HepG2 (cell line): ENCODE measurements around the gene SGPL1. TPM values are rescaled to one million over a fixed set of nuclear protein-coding genes. Genes with fewer than 3 reads are reported as not detected.

Experiments used
- ARID2 ChIP-seq: sonication (generic); formaldehyde crosslinking; IDR thresholded peaks from 2 replicates; pipeline ENCODE4 v1.8.1; 2022; ENCODE audit warnings: mild to moderate bottlenecking, missing genetic modification reagents, borderline replicate concordance
- GATAD1 ChIP-seq: IDR thresholded peaks from 2 replicates; pipeline ENCODE4 v1.6.1; 2016; ENCODE audit warnings: missing genetic modification reagents, missing compliant biosample characterization
- MXI1 ChIP-seq: IDR thresholded peaks from 3 replicates; pipeline ENCODE4 v1.6.1; 2012; ENCODE audit warnings: low read depth, low read length, inconsistent platforms, borderline replicate concordance
- NR1H2 ChIP-seq: sonication (generic); formaldehyde crosslinking; IDR thresholded peaks from 2 replicates; pipeline ENCODE4 v1.8.1; 2022; ENCODE audit warnings: low read depth, missing genetic modification reagents, borderline replicate concordance
- PLRG1 ChIP-seq: fragments of 450-650 bp; conservative IDR thresholded peaks from 2 replicates; pipeline ENCODE4 v1.6.1; 2016
- POLR2A ChIP-seq, 2 experiments: IDR thresholded peaks; 2 replicates each; pipeline ENCODE4 v1.6.1; 2011; ENCODE audit warnings: low read depth in 2 of 2, low read length in 2 of 2, mild to moderate bottlenecking in 1 of 2, moderate library complexity in 1 of 2; ENCODE audit not compliant: insufficient read depth in 1 of 2
- POLR2AphosphoS2 ChIP-seq: IDR thresholded peaks from 2 replicates; pipeline ENCODE4 v1.6.1; 2011; ENCODE audit warnings: low read depth, low read length, improper control_type of control experiment
- REPIN1 ChIP-seq: sonication (generic); formaldehyde crosslinking; IDR thresholded peaks from 2 replicates; pipeline ENCODE4 v1.8.0; 2022; ENCODE audit warnings: missing genetic modification reagents, low read depth, mild to moderate bottlenecking, borderline replicate concordance
- SKI ChIP-seq: fragments of 450-650 bp; IDR thresholded peaks from one replicate; pipeline ENCODE4 v1.6.1; 2018; ENCODE audit warnings: mild to moderate bottlenecking; ENCODE audit not compliant: partially characterized antibody
- SRF ChIP-seq: IDR thresholded peaks from 2 replicates; pipeline ENCODE4 v1.6.1; 2011; ENCODE audit warnings: mild to moderate bottlenecking, low read depth, low read length, moderate library complexity
- SRSF9 ChIP-seq: fragments of 200-400 bp; formaldehyde crosslinking; IDR thresholded peaks from 2 replicates; pipeline ENCODE4 v1.6.1; 2018; ENCODE audit warnings: borderline replicate concordance, mild to moderate bottlenecking, low read depth, low read length; ENCODE audit not compliant: insufficient read depth, poor library complexity, severe bottlenecking
- ZFP82 ChIP-seq: sonication (generic); formaldehyde crosslinking; IDR thresholded peaks from 2 replicates; pipeline ENCODE4 v1.5.1; 2020; ENCODE audit warnings: mild to moderate bottlenecking, missing genetic modification reagents, borderline replicate concordance
- ZNF33A ChIP-seq: sonication (generic); formaldehyde crosslinking; IDR thresholded peaks from 2 replicates; pipeline ENCODE4 v1.5.1; 2020; ENCODE audit warnings: missing genetic modification reagents, mild to moderate bottlenecking, moderate library complexity, borderline replicate concordance
- ZNF343 ChIP-seq: sonication (generic); formaldehyde crosslinking; IDR thresholded peaks from 2 replicates; pipeline ENCODE4 v1.4.0; 2020; ENCODE audit warnings: mild to moderate bottlenecking, missing genetic modification reagents
- ZNF615 ChIP-seq: sonication (generic); formaldehyde crosslinking; IDR thresholded peaks from 2 replicates; pipeline ENCODE4 v1.5.0; 2020; ENCODE audit warnings: mild to moderate bottlenecking, missing genetic modification reagents, borderline replicate concordance
- polyA plus RNA-seq, 8 experiments: library from polyadenylated mRNA; depleted of rRNA in 3 of 8; stranded (reverse) in 7 of 8; unstranded in 1 of 8; fragments of >200 nt; fragmentation: Illumina TruSeq in 4 of 8; extraction: Trizol in 4 of 8; gene quantifications; 2 replicates each; pipeline versions ENCODE4 v1.2.1 to v1.2.3, GENCODE V29; 2011 to 2016; ENCODE audit warnings: low read depth in 4 of 8, missing spikeins in 1 of 8, mixed read lengths in 1 of 8; ENCODE audit not compliant: insufficient read depth in 1 of 8
- total RNA-seq, 5 experiments: library from RNA; depleted of rRNA; stranded (reverse); fragments of >200 nt; fragmentation: Illumina TruSeq; extraction: Trizol; gene quantifications; 2 replicates each; pipeline ENCODE4 v1.2.3, GENCODE V29; 2016; ENCODE audit warnings: low read depth in 1 of 5
- TF ChIP-seq, protein P1 (sequence below): sonication (generic); formaldehyde crosslinking; IDR thresholded peaks from 2 replicates; pipeline ENCODE4 v1.4.0; 2020; ENCODE audit warnings: missing genetic modification reagents
- TF ChIP-seq, protein P2 (sequence below): sonication (generic); formaldehyde crosslinking; conservative IDR thresholded peaks from 2 replicates; pipeline ENCODE4 v1.5.0; 2020; ENCODE audit warnings: missing genetic modification reagents
- TF ChIP-seq, protein P3 (sequence below), 2 experiments: sonication (generic) in 1 of 2; formaldehyde crosslinking in 1 of 2; IDR thresholded peaks; 2 replicates each; pipeline versions ENCODE4 v1.4.0 to v1.6.1; 2016 to 2020; ENCODE audit warnings: borderline replicate concordance in 1 of 2, low read depth in 1 of 2, mild to moderate bottlenecking in 1 of 2, missing genetic modification reagents in 1 of 2

SGPL1 gene
- total and polyA plus RNA-seq, 2 of the 13 experiments (the other 11 are each of a cell fraction or from before 2014, with no cell fraction given) = 17.6 to 25.0 TPM

DNA sequence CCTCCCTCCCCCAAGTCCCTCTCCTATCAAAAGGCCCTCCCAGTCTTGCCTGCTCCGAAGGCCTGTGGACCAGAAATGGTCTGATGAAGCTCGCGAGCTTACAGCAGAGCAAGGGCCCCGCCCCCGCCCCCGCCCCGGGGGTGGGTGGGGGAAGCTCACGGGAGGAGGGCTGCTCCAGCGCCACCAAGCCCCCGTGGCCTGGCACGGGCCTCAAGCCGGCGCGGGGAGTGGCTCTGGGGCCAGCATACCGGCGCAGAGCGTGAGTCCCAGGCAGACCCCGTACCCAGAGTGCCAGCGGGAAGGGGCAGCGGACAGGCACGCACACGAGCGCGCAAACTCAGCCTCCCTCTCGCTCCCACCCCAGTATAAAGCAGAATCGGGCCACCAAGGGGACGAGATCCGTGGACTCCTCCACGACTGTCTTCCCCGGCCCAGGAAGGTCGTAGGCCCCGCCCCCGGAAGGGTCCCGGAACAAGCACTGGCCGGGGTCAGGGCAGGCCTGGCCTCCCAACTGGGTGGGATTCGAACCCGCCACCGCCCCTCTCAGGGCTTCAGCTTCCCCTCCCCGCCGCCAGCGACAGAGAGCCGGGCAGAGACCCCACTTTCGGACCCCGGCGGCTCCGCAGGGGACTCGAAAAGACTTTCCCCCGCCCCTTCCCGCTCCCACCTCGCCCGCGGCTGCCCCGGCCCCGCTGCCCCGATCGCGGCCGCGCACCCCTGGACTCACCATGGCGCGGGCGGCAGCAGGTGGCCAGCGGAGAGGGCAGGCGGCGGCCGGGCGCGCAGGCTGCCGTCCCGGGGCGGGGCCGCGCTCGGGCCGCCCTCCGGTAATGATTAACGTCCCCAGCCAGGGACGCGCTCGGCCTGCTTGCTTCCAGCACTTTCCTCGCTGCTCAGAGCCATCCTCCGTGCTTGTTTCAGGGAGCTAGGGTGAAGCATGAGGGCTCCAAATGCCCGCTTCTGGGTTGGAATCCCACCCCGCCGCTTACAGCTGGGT lies 72.4 kb downstream of the SGPL1 start, which contains the start of gene PCBD1 (continued):
- TF ChIP-seq, protein P1, sequence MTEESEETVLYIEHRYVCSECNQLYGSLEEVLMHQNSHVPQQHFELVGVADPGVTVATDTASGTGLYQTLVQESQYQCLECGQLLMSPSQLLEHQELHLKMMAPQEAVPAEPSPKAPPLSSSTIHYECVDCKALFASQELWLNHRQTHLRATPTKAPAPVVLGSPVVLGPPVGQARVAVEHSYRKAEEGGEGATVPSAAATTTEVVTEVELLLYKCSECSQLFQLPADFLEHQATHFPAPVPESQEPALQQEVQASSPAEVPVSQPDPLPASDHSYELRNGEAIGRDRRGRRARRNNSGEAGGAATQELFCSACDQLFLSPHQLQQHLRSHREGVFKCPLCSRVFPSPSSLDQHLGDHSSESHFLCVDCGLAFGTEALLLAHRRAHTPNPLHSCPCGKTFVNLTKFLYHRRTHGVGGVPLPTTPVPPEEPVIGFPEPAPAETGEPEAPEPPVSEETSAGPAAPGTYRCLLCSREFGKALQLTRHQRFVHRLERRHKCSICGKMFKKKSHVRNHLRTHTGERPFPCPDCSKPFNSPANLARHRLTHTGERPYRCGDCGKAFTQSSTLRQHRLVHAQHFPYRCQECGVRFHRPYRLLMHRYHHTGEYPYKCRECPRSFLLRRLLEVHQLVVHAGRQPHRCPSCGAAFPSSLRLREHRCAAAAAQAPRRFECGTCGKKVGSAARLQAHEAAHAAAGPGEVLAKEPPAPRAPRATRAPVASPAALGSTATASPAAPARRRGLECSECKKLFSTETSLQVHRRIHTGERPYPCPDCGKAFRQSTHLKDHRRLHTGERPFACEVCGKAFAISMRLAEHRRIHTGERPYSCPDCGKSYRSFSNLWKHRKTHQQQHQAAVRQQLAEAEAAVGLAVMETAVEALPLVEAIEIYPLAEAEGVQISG = no peak
- no peak for TF ChIP-seq NR1H2 (CRISPR knock-in tag)
- no peak for TF ChIP-seq POLR2AphosphoS2
- peak; percentile 48; the same call in 1 of the 3 replicates for TF ChIP-seq MXI1
- no peak for TF ChIP-seq ARID2
- TF ChIP-seq ZNF343 = 0 out of 2 replicates have a peak, but pooled peaks have one; percentile 50
- peak; percentile 38 to 79 for TF ChIP-seq POLR2A (IDR thresholded peaks at IDR 0.05; ENCODE audit: insufficient read depth in 1 of 2, low read depth in 2 of 2, low read length in 2 of 2)
- peak; percentile 86; the same call in 1 of the 2 replicates for TF ChIP-seq ZFP82
- TF ChIP-seq SKI = no peak
- no peak for TF ChIP-seq ZNF615 (CRISPR knock-in tag)
- no peak for TF ChIP-seq SRF
- TF ChIP-seq ZNF33A = no peak
- no peak for TF ChIP-seq SRSF9
- no peak; the same call in 1 of the 2 replicates for TF ChIP-seq REPIN1 (CRISPR knock-in tag)
- TF ChIP-seq, protein P2, sequence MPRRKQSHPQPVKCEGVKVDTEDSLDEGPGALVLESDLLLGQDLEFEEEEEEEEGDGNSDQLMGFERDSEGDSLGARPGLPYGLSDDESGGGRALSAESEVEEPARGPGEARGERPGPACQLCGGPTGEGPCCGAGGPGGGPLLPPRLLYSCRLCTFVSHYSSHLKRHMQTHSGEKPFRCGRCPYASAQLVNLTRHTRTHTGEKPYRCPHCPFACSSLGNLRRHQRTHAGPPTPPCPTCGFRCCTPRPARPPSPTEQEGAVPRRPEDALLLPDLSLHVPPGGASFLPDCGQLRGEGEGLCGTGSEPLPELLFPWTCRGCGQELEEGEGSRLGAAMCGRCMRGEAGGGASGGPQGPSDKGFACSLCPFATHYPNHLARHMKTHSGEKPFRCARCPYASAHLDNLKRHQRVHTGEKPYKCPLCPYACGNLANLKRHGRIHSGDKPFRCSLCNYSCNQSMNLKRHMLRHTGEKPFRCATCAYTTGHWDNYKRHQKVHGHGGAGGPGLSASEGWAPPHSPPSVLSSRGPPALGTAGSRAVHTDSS = no peak
- TF ChIP-seq PLRG1 = no peak
- TF ChIP-seq GATAD1 (CRISPR knock-in tag) = no peak; the same call in 1 of the 2 replicates
- TF ChIP-seq, protein P3, sequence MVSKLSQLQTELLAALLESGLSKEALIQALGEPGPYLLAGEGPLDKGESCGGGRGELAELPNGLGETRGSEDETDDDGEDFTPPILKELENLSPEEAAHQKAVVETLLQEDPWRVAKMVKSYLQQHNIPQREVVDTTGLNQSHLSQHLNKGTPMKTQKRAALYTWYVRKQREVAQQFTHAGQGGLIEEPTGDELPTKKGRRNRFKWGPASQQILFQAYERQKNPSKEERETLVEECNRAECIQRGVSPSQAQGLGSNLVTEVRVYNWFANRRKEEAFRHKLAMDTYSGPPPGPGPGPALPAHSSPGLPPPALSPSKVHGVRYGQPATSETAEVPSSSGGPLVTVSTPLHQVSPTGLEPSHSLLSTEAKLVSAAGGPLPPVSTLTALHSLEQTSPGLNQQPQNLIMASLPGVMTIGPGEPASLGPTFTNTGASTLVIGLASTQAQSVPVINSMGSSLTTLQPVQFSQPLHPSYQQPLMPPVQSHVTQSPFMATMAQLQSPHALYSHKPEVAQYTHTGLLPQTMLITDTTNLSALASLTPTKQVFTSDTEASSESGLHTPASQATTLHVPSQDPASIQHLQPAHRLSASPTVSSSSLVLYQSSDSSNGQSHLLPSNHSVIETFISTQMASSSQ (IDR thresholded peaks at IDR 0.05; ENCODE audit: low read depth) = peak; percentile 88
- TF ChIP-seq, protein P3 (CRISPR knock-in tag; IDR thresholded peaks at IDR 0.05; ENCODE audit: borderline replicate concordance) = peak; percentile 93
